Lower lobe of right lung (tissue), 2 donors: ENCODE measurements around the gene ATP1A3. TPM values are rescaled to one million over a fixed set of nuclear protein-coding genes. Genes with fewer than 3 reads are reported as not detected.

Experiments used
- ATAC-seq, 2 donors: fragments of 200-7000 bp; cut with Tn5 transposase; one replicate each; pipeline ENCODE4 v1.9.1; 2020 to 2022; ENCODE audit warnings: mild to moderate bottlenecking in 2 of 2, moderate library complexity in 2 of 2
- DNase-seq: peaks from one replicate; pipeline ENCODE4 v3.0.0-alpha.2; 2020
- H3K27ac ChIP-seq: fragments of 200-600 bp; one replicate; pipeline ENCODE4 v1.8.0; 2022
- H3K27me3 ChIP-seq: fragments of 200-600 bp; one replicate; pipeline ENCODE4 v1.8.0; 2022; ENCODE audit warnings: low read depth
- H3K36me3 ChIP-seq: fragments of 200-600 bp; one replicate; pipeline ENCODE4 v1.8.0; 2022; ENCODE audit warnings: mild to moderate bottlenecking
- H3K4me1 ChIP-seq: fragments of 200-600 bp; one replicate; pipeline ENCODE4 v1.8.0; 2022
- H3K4me3 ChIP-seq: fragments of 200-600 bp; one replicate; pipeline ENCODE4 v1.8.0; 2022; ENCODE audit warnings: mild to moderate bottlenecking
- H3K9me3 ChIP-seq: fragments of 200-600 bp; one replicate; pipeline ENCODE4 v1.8.0; 2022
- CTCF ChIP-seq: fragments of 200-600 bp; IDR thresholded peaks from one replicate; pipeline ENCODE4 v1.8.0; 2022; ENCODE audit warnings: antibody characterized with exemption, mild to moderate bottlenecking
- intact Hi-C: fragments of 100-400 bp; cut with DNase I; formaldehyde crosslinking; loops from one replicate; pipeline ENCODE4 v1.11.0; 2022
- total RNA-seq: library from RNA; stranded (reverse); fragmentation: NEBNext Ultra II Directional; extraction: Animal tissue kit (Norgen Biotek cat#: 25700); gene quantifications from one replicate; pipeline ENCODE4 v1.2.1, GENCODE V29; 2021
- donor health status: DM: no; HTN: yes; CAD: no; lungs with severe emphysema.

Gene ATP1A3
- total RNA-seq, 1 donor from 2014 or later: 0.97 TPM

GRCh38 chr19:41921577-41922576 lies 72.2 kb downstream of the ATP1A3 start:
- Histone ChIP-seq H3K4me1 (no peaks in the 10 kb centered on the region), H3K27me3 (peaks cover 77% of the 10 kb centered on the region), H3K27ac (no peak overlapping the region), H3K36me3 (no peaks in the 10 kb centered on the region), H3K9me3 (no peaks in the 10 kb centered on the region), H3K4me3 (no peak overlapping the region)
- DNase-seq (no peak), ATAC-seq (no peak)
- no peak for TF ChIP-seq CTCF
- intact Hi-C loops: no loop called here

- DNase-seq (no peak), ATAC-seq (no peak)
- Histone ChIP-seq H3K27me3 (peaks cover 76% of the 10 kb centered on the region), H3K27ac (no peak overlapping the region), H3K4me1 (no peaks in the 10 kb centered on the region), H3K9me3 (no peaks in the 10 kb centered on the region), H3K4me3 (no peak overlapping the region), H3K36me3 (no peaks in the 10 kb centered on the region)
- intact Hi-C loops: no loop called here
- no peak for TF ChIP-seq CTCF
Observed at GRCh38 chr19:41920882-41921576, 73.0 kb downstream of the ATP1A3 start.

- intact Hi-C loops: no loop called here
- Histone ChIP-seq H3K36me3 (no peaks in the 10 kb centered on the region), H3K27me3 (peaks cover 76% of the 10 kb centered on the region), H3K4me1 (no peaks in the 10 kb centered on the region), H3K27ac (no peak overlapping the region), H3K4me3 (no peak overlapping the region), H3K9me3 (no peaks in the 10 kb centered on the region)
- ATAC-seq: no peak
- TF ChIP-seq CTCF: no peak
- DNase-seq: no peak
Observed at GRCh38 chr19:41919948-41920712, 73.9 kb downstream of the ATP1A3 start.

GRCh38 chr19:41918653-41919244 lies 75.3 kb downstream of the ATP1A3 start:
- H3K4me3 ChIP-seq: no peak overlapping the region
- no peaks in the 10 kb centered on the region for H3K36me3 ChIP-seq
- H3K4me1 ChIP-seq: no peaks in the 10 kb centered on the region
- peaks cover 70% of the 10 kb centered on the region for H3K27me3 ChIP-seq
- TF ChIP-seq CTCF: no peak
- DNase-seq: no peak
- H3K9me3 ChIP-seq: no peaks in the 10 kb centered on the region
- intact Hi-C loops: no loop called here
- no peak overlapping the region for H3K27ac ChIP-seq
- no peak for ATAC-seq

- no peak for DNase-seq
- intact Hi-C loops: no loop called here
- Histone ChIP-seq H3K27me3 (peaks cover 73% of the 10 kb centered on the region), H3K9me3 (no peaks in the 10 kb centered on the region), H3K4me1 (no peaks in the 10 kb centered on the region), H3K36me3 (no peaks in the 10 kb centered on the region), H3K27ac (no peak overlapping the region), H3K4me3 (no peak overlapping the region)
- no peak for ATAC-seq
- no peak for TF ChIP-seq CTCF
Observed at GRCh38 chr19:41918095-41918494, 75.9 kb downstream of the ATP1A3 start.
